Breast epithelium (tissue), 4 donors: ENCODE measurements around the gene TAF10. TPM values are rescaled to one million over a fixed set of nuclear protein-coding genes. Genes with fewer than 3 reads are reported as not detected.

Experiments used
- DNase-seq, 2 donors: peaks; one replicate each; pipeline ENCODE4 v3.0.0-alpha.2; 2019; ENCODE audit warnings: low spot score in 2 of 2
- H3K27ac ChIP-seq, 2 donors: fragments of 200-600 bp; sonication (generic) in 1 of 2; one replicate each; pipeline ENCODE4 v1.5.1; 2016 to 2019; ENCODE audit warnings: mild to moderate bottlenecking in 1 of 2
- H3K27me3 ChIP-seq, 2 donors: fragments of 200-600 bp; sonication (generic) in 1 of 2; one replicate each; pipeline versions ENCODE4 v1.5.1 to v1.6.0; 2017 to 2019; ENCODE audit warnings: control low read depth in 1 of 2, mild to moderate bottlenecking in 1 of 2
- H3K36me3 ChIP-seq: fragments of 200-600 bp; one replicate; pipeline ENCODE4 v1.5.1; 2019
- H3K4me1 ChIP-seq, 2 donors: fragments of 200-600 bp; sonication (generic); one replicate each; pipeline ENCODE4 v1.5.1; 2016 to 2019; ENCODE audit warnings: control low read depth in 1 of 2
- H3K4me3 ChIP-seq, 3 donors: fragments of 200-600 bp; sonication (generic); 1 replicate in 2 of 3; 2 replicates in 1 of 3; pipeline ENCODE4 v1.5.1; 2016 to 2019; ENCODE audit warnings: mild to moderate bottlenecking in 3 of 3, moderate library complexity in 2 of 3
- H3K9me3 ChIP-seq, 2 donors: fragments of 200-600 bp; sonication (generic) in 1 of 2; one replicate each; pipeline ENCODE4 v1.5.1; 2016 to 2019; ENCODE audit warnings: control low read depth in 1 of 2
- POLR2A ChIP-seq: fragments of 450-650 bp; IDR thresholded peaks from one replicate; pipeline ENCODE4 v1.6.1; 2016; ENCODE audit warnings: antibody characterized with exemption, mild to moderate bottlenecking, moderate library complexity
- POLR2AphosphoS5 ChIP-seq, 3 donors: sonication (generic); formaldehyde crosslinking; IDR thresholded peaks; one replicate each; pipeline ENCODE4 v1.6.1; 2017; ENCODE audit warnings: antibody characterized with exemption in 3 of 3
- intact Hi-C: fragments of 100-400 bp; cut with DNase I; formaldehyde crosslinking; loops from one replicate; pipeline ENCODE4 v1.15.1; 2023; ENCODE audit warnings: low total_unique reads
- total RNA-seq, 3 donors: library from RNA; depleted of rRNA; stranded (reverse); fragments of >200 nt; gene quantifications; one replicate each; pipeline ENCODE4 v1.1.0, GENCODE V29; 2016
- TF ChIP-seq, protein P1 (sequence below), 3 donors: fragments of 450-650 bp; IDR thresholded peaks; one replicate each; pipeline ENCODE4 v1.5.1; 2016 to 2017; ENCODE audit warnings: antibody characterized with exemption in 3 of 3, mild to moderate bottlenecking in 3 of 3, moderate library complexity in 3 of 3

TAF10 gene
- total RNA-seq, 3 donors from 2014 or later: 45.4 to 82.6 (median 54.7) TPM

GRCh38 chr11:6634534-6634933, 22.5 kb upstream of the TAF10 start:
- Histone ChIP-seq H3K9me3 (no peaks in the 10 kb centered on the region), H3K36me3 (no peaks in the 10 kb centered on the region), H3K27me3 (no peaks in the 10 kb centered on the region), H3K4me3 (no peak overlapping the region), H3K4me1 (peaks cover 10 to 14% of the 10 kb centered on the region in 2 donors), H3K27ac (no peak overlapping the region)
- no peak for DNase-seq
- intact Hi-C loops: no loop called here
- TF ChIP-seq POLR2AphosphoS5 (IDR thresholded peaks at IDR 0.05): no peak

GRCh38 chr11:6633422-6634408, 21.7 kb upstream of the TAF10 start:
- no peak for DNase-seq
- no peaks in the 10 kb centered on the region for H3K36me3 ChIP-seq
- H3K4me1 ChIP-seq: peaks cover 9 to 14% of the 10 kb centered on the region in 2 donors
- H3K27me3 ChIP-seq: no peaks in the 10 kb centered on the region
- no peaks in the 10 kb centered on the region for H3K9me3 ChIP-seq
- no peak overlapping the region for H3K4me3 ChIP-seq
- H3K27ac ChIP-seq: no peak overlapping the region
- TF ChIP-seq POLR2A (no peak), POLR2AphosphoS5 (IDR thresholded peaks at IDR 0.05) (no peak)
- TF ChIP-seq, protein P1, sequence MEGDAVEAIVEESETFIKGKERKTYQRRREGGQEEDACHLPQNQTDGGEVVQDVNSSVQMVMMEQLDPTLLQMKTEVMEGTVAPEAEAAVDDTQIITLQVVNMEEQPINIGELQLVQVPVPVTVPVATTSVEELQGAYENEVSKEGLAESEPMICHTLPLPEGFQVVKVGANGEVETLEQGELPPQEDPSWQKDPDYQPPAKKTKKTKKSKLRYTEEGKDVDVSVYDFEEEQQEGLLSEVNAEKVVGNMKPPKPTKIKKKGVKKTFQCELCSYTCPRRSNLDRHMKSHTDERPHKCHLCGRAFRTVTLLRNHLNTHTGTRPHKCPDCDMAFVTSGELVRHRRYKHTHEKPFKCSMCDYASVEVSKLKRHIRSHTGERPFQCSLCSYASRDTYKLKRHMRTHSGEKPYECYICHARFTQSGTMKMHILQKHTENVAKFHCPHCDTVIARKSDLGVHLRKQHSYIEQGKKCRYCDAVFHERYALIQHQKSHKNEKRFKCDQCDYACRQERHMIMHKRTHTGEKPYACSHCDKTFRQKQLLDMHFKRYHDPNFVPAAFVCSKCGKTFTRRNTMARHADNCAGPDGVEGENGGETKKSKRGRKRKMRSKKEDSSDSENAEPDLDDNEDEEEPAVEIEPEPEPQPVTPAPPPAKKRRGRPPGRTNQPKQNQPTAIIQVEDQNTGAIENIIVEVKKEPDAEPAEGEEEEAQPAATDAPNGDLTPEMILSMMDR (IDR thresholded peaks at IDR 0.05): no peak
- intact Hi-C loops: no loop called here

GRCh38 chr11:6632116-6633073, 20.4 kb upstream of the TAF10 start:
- Histone ChIP-seq H3K36me3 (no peaks in the 10 kb centered on the region), H3K4me3 (no peak overlapping the region), H3K27ac (no peak overlapping the region), H3K27me3 (no peaks in the 10 kb centered on the region), H3K9me3 (no peaks in the 10 kb centered on the region), H3K4me1 (peaks cover 0 to 4% of the 10 kb centered on the region in 2 donors)
- intact Hi-C loops: no loop called here
- TF ChIP-seq POLR2A: no peak
- no peak for TF ChIP-seq POLR2AphosphoS5 (IDR thresholded peaks at IDR 0.05)
- TF ChIP-seq, protein P1 (IDR thresholded peaks at IDR 0.05): no peak
- DNase-seq: no peak

- Histone ChIP-seq H3K4me3 (no peak overlapping the region), H3K27me3 (no peaks in the 10 kb centered on the region), H3K36me3 (no peaks in the 10 kb centered on the region), H3K9me3 (no peaks in the 10 kb centered on the region), H3K4me1 (no peaks in the 10 kb centered on the region), H3K27ac (no peak overlapping the region)
- intact Hi-C loops: no loop called here
- DNase-seq: no peak
- no peak for TF ChIP-seq POLR2AphosphoS5 (IDR thresholded peaks at IDR 0.05)
- TF ChIP-seq, protein P1 (IDR thresholded peaks at IDR 0.05): no peak
- TF ChIP-seq POLR2A: no peak
Measured at GRCh38 chr11:6631361-6631890, 19.4 kb upstream of the TAF10 start.

GRCh38 chr11:6630632-6631291, 18.7 kb upstream of the TAF10 start:
- Histone ChIP-seq H3K4me1 (no peaks in the 10 kb centered on the region), H3K9me3 (no peaks in the 10 kb centered on the region), H3K27ac (no peak overlapping the region), H3K36me3 (no peaks in the 10 kb centered on the region), H3K27me3 (no peaks in the 10 kb centered on the region), H3K4me3 (peak overlapping the region in 2 of 3 donors; percentile 41 to 59)
- DNase-seq: no peak
- intact Hi-C loops: no loop called here
- no peak for TF ChIP-seq POLR2A
